Activated naive CD4-positive, alpha-beta T cell treated with anti-CD3 and anti-CD28 coated beads for 36 hours (primary cell): ENCODE data around the gene ZNF174. TPM values are rescaled to one million over a fixed set of nuclear protein-coding genes. Genes with fewer than 3 reads are reported as not detected.

ENCODE experiments used
- CTCF ChIA-PET: fragments of 350-600 bp; sonication (Branson Sonifier 250); formaldehyde crosslinking; loops from one replicate; lab custom pipeline; 2021; ENCODE audit warnings: antibody characterized with exemption; lab: Charles Lee
- DNase-seq: peaks from one replicate; pipeline ENCODE4 v3.0.0-alpha.2; 2020
- H3K27ac Mint-ChIP-seq: one replicate; pipeline ENCODE4 v1.8.0; 2021; ENCODE audit warnings: mild to moderate bottlenecking, mixed read lengths
- H3K27me3 Mint-ChIP-seq: one replicate; pipeline ENCODE4 v1.8.0; 2021; ENCODE audit warnings: low read depth, mixed read lengths
- H3K36me3 Mint-ChIP-seq: one replicate; pipeline ENCODE4 v1.8.0; 2021; ENCODE audit warnings: low read depth, mixed read lengths
- H3K4me1 Mint-ChIP-seq: one replicate; pipeline ENCODE4 v1.8.0; 2021; ENCODE audit warnings: low read depth, mixed read lengths
- H3K4me3 Mint-ChIP-seq: one replicate; pipeline ENCODE4 v1.8.0; 2021; ENCODE audit warnings: mild to moderate bottlenecking, moderate library complexity, mixed read lengths
- H3K9me3 Mint-ChIP-seq: one replicate; pipeline ENCODE4 v1.8.0; 2021; ENCODE audit warnings: mixed read lengths
- intact Hi-C: fragments of 100-400 bp; cut with micrococcal nuclease; formaldehyde crosslinking; loops from one replicate; pipeline ENCODE4 v1.15.1; 2023
- total RNA-seq, 2 experiments: library from RNA; stranded (reverse); gene quantifications; one replicate each; pipeline ENCODE4 v1.2.3, GENCODE V29; 2021

ZNF174 gene
- total RNA-seq, 2 experiments from 2014 or later: 5.8 to 6.3 TPM

GRCh38 chr16:3389663-3390338, 11.2 kb upstream of the ZNF174 start:
- Mint-ChIP-seq H3K9me3 (peaks cover 53% of the 10 kb centered on the region), H3K36me3 (peaks cover 84% of the 10 kb centered on the region), H3K4me3 (no peak overlapping the region), H3K27me3 (no peaks in the 10 kb centered on the region), H3K4me1 (peaks cover 6% of the 10 kb centered on the region), H3K27ac (no peak overlapping the region)
- CTCF ChIA-PET: no interaction called here
- no peak for DNase-seq
- intact Hi-C loops: no loop called here

GRCh38 chr16:3400446-3400778, 603 bp upstream of the ZNF174 start:
- CTCF ChIA-PET: interaction anchor here (1.0 kb wide), 1 partner anchor 59 kb away, joined by 3 read pairs; no protein-coding TSS in a partner anchor
- peaks cover 22% of the 10 kb centered on the region for H3K9me3 Mint-ChIP-seq
- peak overlapping the region; percentile 31 for H3K27ac Mint-ChIP-seq
- H3K27me3 Mint-ChIP-seq: no peaks in the 10 kb centered on the region
- H3K4me3 Mint-ChIP-seq: peak overlapping the region; percentile 86
- intact Hi-C loops: loop anchor here (2.0 to 5.0 kb wide), 2 partner anchors 56 to 213 kb away; partner anchors contain the start of gene OR1F1
- DNase-seq: no peak
- H3K36me3 Mint-ChIP-seq: peaks cover 62% of the 10 kb centered on the region
- H3K4me1 Mint-ChIP-seq: peaks cover 39% of the 10 kb centered on the region

- H3K4me3 Mint-ChIP-seq: peak overlapping the region; percentile 86
- CTCF ChIA-PET: interaction anchor here (0.6 kb wide), 1 partner anchor 39 kb away, joined by 3 read pairs; no protein-coding TSS in a partner anchor
- peak overlapping the region; percentile 75 for H3K27ac Mint-ChIP-seq
- H3K36me3 Mint-ChIP-seq: peaks cover 60% of the 10 kb centered on the region
- H3K9me3 Mint-ChIP-seq: peaks cover 27% of the 10 kb centered on the region
- no peak for DNase-seq
- H3K4me1 Mint-ChIP-seq: peaks cover 32% of the 10 kb centered on the region
- no peaks in the 10 kb centered on the region for H3K27me3 Mint-ChIP-seq
- intact Hi-C loops: loop anchor here (1.0 to 5.0 kb wide), 9 partner anchors 37 to 268 kb away; partner anchors contain the start of genes NAA60, OR1F1, ZNF200 and ZNF263
Observed at GRCh38 chr16:3401719-3402397, 843 bp downstream of the ZNF174 start.

- CTCF ChIA-PET: interaction anchor here (0.7 kb wide), 1 partner anchor 13 kb away, joined by 4 read pairs; no protein-coding TSS in a partner anchor
- intact Hi-C loops: no loop called here
Observed at GRCh38 chr16:3408561-3409197, 7.7 kb downstream of the ZNF174 start.

GRCh38 chr16:3413730-3414379, 12.8 kb downstream of the ZNF174 start:
- intact Hi-C loops: no loop called here
- Mint-ChIP-seq H3K4me1 (no peaks in the 10 kb centered on the region), H3K27me3 (no peaks in the 10 kb centered on the region), H3K27ac (no peak overlapping the region), H3K9me3 (peaks cover 44% of the 10 kb centered on the region), H3K4me3 (no peak overlapping the region), H3K36me3 (peaks cover 26% of the 10 kb centered on the region)
- CTCF ChIA-PET: no interaction called here
- no peak for DNase-seq

More at GRCh38 chr16:3408561-3409197, 7.7 kb downstream of the ZNF174 start:
- Mint-ChIP-seq H3K4me3 (no peak overlapping the region), H3K27ac (no peak overlapping the region), H3K9me3 (peaks cover 62% of the 10 kb centered on the region), H3K27me3 (no peaks in the 10 kb centered on the region), H3K4me1 (peaks cover 5% of the 10 kb centered on the region), H3K36me3 (peaks cover 66% of the 10 kb centered on the region)
- no peak for DNase-seq

- peak; percentile 73 for DNase-seq
- intact Hi-C loops: loop anchor here (5.0 kb wide), 1 partner anchor 124 kb away; the partner anchor contains the start of genes TIGD7 and ZNF75A
- Mint-ChIP-seq H3K27ac (no peak overlapping the region), H3K27me3 (no peaks in the 10 kb centered on the region), H3K4me1 (peaks cover 18% of the 10 kb centered on the region), H3K36me3 (peaks cover 18% of the 10 kb centered on the region), H3K4me3 (peak overlapping the region; percentile 53), H3K9me3 (peaks cover 8% of the 10 kb centered on the region)
- CTCF ChIA-PET: interaction anchor here (0.6 to 1.0 kb wide), 2 partner anchors 12 to 40 kb away, joined by 3 to 4 read pairs; partner anchors contain the start of genes NAA60 and ZNF597
Observed at GRCh38 chr16:3431779-3432219, 30.8 kb downstream of the ZNF174 start.

- no peak overlapping the region for H3K4me3 Mint-ChIP-seq
- no peak overlapping the region for H3K27ac Mint-ChIP-seq
- H3K9me3 Mint-ChIP-seq: peaks cover 8% of the 10 kb centered on the region
- intact Hi-C loops: loop anchor here (5.0 kb wide), 1 partner anchor 127 kb away; the partner anchor contains the start of genes TIGD7 and ZNF75A
- H3K27me3 Mint-ChIP-seq: no peaks in the 10 kb centered on the region
- H3K4me1 Mint-ChIP-seq: peaks cover 18% of the 10 kb centered on the region
- peaks cover 27% of the 10 kb centered on the region for H3K36me3 Mint-ChIP-seq
- CTCF ChIA-PET: no interaction called here
- DNase-seq: no peak
Observed at GRCh38 chr16:3434373-3434772, 33.4 kb downstream of the ZNF174 start.

- DNase-seq: no peak
- Mint-ChIP-seq H3K27me3 (no peaks in the 10 kb centered on the region), H3K4me3 (no peak overlapping the region), H3K4me1 (peaks cover 15% of the 10 kb centered on the region), H3K36me3 (peaks cover 31% of the 10 kb centered on the region), H3K27ac (no peak overlapping the region), H3K9me3 (peaks cover 9% of the 10 kb centered on the region)
- CTCF ChIA-PET: no interaction called here
- intact Hi-C loops: no loop called here
Observed at GRCh38 chr16:3439637-3440036, 38.6 kb downstream of the ZNF174 start.

GRCh38 chr16:3443108-3444031, 42.4 kb downstream of the ZNF174 start, which contains the start of the genes NAA60 and ZNF597:
TSS of gene NAA60 (plus strand) at chr16:3443680. CDS start at chr16:3476228, 32,548 bp downstream.
TSS of gene ZNF597 (minus strand) at chr16:3443504. CDS start at chr16:3443153, 351 bp downstream.
- peak within 1 kb of the TSS; percentile 93 for H3K27ac Mint-ChIP-seq
- H3K4me3 Mint-ChIP-seq: peak within 1 kb of the TSS; percentile 95
- DNase-seq: peak; percentile 87
- peaks cover 25% of the 10 kb centered on the region for H3K36me3 Mint-ChIP-seq
- intact Hi-C loops: loop anchor here (1.0 to 2.0 kb wide), 3 partner anchors 14 to 79 kb away; partner anchors contain the start of genes ZNF174 and ZSCAN32
- H3K27me3 Mint-ChIP-seq: no peaks in the 10 kb centered on the region
- peaks cover 9% of the 10 kb centered on the region for H3K9me3 Mint-ChIP-seq
- peaks cover 23% of the 10 kb centered on the region for H3K4me1 Mint-ChIP-seq
- CTCF ChIA-PET: interaction anchor here (0.6 to 1.1 kb wide), 5 partner anchors 9 to 128 kb away, joined by 3 to 4 read pairs (median 3); partner anchors contain the start of gene CLUAP1

GRCh38 chr16:3444032-3444388, 43.0 kb downstream of the ZNF174 start:
- DNase-seq: peak; percentile 48
- Mint-ChIP-seq H3K27ac (peak overlapping the region; percentile 93), H3K36me3 (peaks cover 24% of the 10 kb centered on the region), H3K9me3 (peaks cover 9% of the 10 kb centered on the region), H3K4me1 (peaks cover 23% of the 10 kb centered on the region), H3K4me3 (peak overlapping the region; percentile 95), H3K27me3 (no peaks in the 10 kb centered on the region)
- intact Hi-C loops: loop anchor here (1.0 kb wide), 1 partner anchor 13 kb away; no protein-coding TSS in a partner anchor
- CTCF ChIA-PET: interaction anchor here (0.6 to 1.1 kb wide), 6 partner anchors 9 to 57 kb away, joined by 3 to 4 read pairs (median 4); partner anchors contain the start of gene CLUAP1
